ENCODE results near the gene TMEM60.

The TMEM60 gene

GRCh38 chr7:77770316-77770715 lies 27.9 kb downstream of the TMEM60 start:
- no peak for DNase-seq

- no peak for DNase-seq
Measured at GRCh38 chr7:77766801-77767605, 31.2 kb downstream of the TMEM60 start.

GRCh38 chr7:77765906-77766800 lies 32.1 kb downstream of the TMEM60 start:
- DNase-seq = no peak

- no peak for DNase-seq
Measured at GRCh38 chr7:77765481-77765880, 32.8 kb downstream of the TMEM60 start.

GRCh38 chr7:77760809-77761453 lies 37.3 kb downstream of the TMEM60 start:
- DNase-seq = no peak

GRCh38 chr7:77759294-77759889 lies 38.8 kb downstream of the TMEM60 start:
- peak; percentile 68 to 83 for DNase-seq

- DNase-seq = no peak
Measured at GRCh38 chr7:77757589-77757988, 40.6 kb downstream of the TMEM60 start.

GRCh38 chr7:77753173-77753572 lies 45.1 kb downstream of the TMEM60 start:
- DNase-seq = no peak

GRCh38 chr7:77752016-77752415 lies 46.2 kb downstream of the TMEM60 start:
- DNase-seq = peak in 1 of 2 donors; percentile 24

GRCh38 chr7:77747718-77748117 lies 50.5 kb downstream of the TMEM60 start:
- DNase-seq = no peak

GRCh38 chr7:77747178-77747577 lies 51.1 kb downstream of the TMEM60 start:
- no peak for DNase-seq

- no peak for DNase-seq
Measured at GRCh38 chr7:77746824-77747165, 51.4 kb downstream of the TMEM60 start.

GRCh38 chr7:77746164-77746823 lies 51.9 kb downstream of the TMEM60 start:
- DNase-seq = no peak

- no peak for DNase-seq
Measured at GRCh38 chr7:77745746-77746145, 52.5 kb downstream of the TMEM60 start.

All from CD4-positive, alpha-beta T cell treated with Interleukin-4 for 1 hour (primary cell).